Tibial nerve (tissue), 3 donors: ENCODE data around the gene PERM1.

ENCODE experiments used
- POLR2A ChIP-seq, 2 donors: fragments of 450-650 bp; IDR thresholded peaks; one replicate each; pipeline ENCODE4 v1.6.1; 2017; ENCODE audit warnings: antibody characterized with exemption in 2 of 2, mild to moderate bottlenecking in 2 of 2, moderate library complexity in 2 of 2
- TF ChIP-seq, protein P1 (sequence below), 5 experiments: fragments of 200-600 bp in 3 of 5; fragments of 450-650 bp in 2 of 5; sonication (generic) in 3 of 5; IDR thresholded peaks; one replicate each; pipeline ENCODE4 v1.5.1; 2016 to 2019; ENCODE audit warnings: antibody characterized with exemption in 5 of 5, mild to moderate bottlenecking in 3 of 5, moderate library complexity in 2 of 5

DNA sequence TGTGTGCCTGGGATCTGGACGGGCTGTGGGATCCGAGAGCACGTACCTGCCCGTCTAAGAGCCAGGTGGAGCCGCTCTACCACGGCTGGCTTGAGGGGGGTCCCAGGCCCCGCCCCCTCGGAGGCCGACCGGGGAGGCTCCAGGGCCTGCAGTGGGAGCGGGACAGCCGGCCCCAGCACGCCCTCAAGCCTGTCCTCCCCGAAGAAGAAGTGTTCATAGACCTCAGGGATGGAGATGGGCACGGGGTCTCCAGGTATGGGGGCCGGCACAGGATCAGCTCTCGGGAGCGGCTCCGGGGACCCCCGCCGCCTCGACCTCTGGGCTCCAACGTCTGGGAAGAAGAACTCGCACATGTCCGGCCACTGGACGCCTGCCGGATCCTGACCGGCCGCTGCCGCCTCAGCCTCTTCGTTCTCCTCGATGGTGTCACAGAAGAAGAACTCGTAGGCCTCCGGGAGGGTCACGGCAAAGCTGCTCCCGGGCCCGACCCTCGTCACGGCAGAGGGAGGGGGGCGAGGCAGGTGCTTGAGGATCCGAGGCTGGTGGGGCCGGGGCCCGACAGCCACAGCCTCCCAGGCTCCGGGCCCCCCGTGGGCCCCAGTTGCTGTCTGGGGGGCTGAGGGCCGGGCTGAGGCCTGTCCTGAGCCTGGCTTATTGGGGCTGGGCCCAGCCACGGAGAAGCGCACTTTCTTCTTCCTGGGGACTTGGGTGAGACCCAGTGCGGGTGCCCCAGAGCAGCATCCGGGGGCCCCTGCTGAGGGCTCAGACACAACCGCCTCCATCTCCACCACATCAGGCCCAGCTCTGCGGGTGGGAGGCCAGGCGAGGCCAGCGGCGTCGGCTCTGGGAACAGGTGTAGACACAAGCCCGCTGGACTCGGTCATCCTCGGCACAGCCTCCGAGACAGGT, 2.8 kb downstream of the PERM1 start:
- TF ChIP-seq, protein P1, sequence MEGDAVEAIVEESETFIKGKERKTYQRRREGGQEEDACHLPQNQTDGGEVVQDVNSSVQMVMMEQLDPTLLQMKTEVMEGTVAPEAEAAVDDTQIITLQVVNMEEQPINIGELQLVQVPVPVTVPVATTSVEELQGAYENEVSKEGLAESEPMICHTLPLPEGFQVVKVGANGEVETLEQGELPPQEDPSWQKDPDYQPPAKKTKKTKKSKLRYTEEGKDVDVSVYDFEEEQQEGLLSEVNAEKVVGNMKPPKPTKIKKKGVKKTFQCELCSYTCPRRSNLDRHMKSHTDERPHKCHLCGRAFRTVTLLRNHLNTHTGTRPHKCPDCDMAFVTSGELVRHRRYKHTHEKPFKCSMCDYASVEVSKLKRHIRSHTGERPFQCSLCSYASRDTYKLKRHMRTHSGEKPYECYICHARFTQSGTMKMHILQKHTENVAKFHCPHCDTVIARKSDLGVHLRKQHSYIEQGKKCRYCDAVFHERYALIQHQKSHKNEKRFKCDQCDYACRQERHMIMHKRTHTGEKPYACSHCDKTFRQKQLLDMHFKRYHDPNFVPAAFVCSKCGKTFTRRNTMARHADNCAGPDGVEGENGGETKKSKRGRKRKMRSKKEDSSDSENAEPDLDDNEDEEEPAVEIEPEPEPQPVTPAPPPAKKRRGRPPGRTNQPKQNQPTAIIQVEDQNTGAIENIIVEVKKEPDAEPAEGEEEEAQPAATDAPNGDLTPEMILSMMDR (IDR thresholded peaks at IDR 0.05), result no peak
- TF ChIP-seq POLR2A (IDR thresholded peaks at IDR 0.05), result no peak
